Smooth muscle cell (in vitro differentiated cells): Measurements from ENCODE around the gene ZNF483. TPM values are rescaled to one million over a fixed set of nuclear protein-coding genes. Genes with fewer than 3 reads are reported as not detected.

Experiments
- DNase-seq: peaks from one replicate; lab custom pipeline; 2025; ENCODE audit not compliant: unreplicated experiment; lab: John Stamatoyannopoulos, UW
- H2AFZ ChIP-seq: fragments of 200-600 bp; sonication (generic); 2 replicates; pipeline ENCODE4 v1.6.0; 2016; ENCODE audit warnings: antibody characterized with exemption, low read depth, mild to moderate bottlenecking
- H3F3A ChIP-seq: fragments of 200-600 bp; sonication (generic); 2 replicates; pipeline ENCODE4 v1.6.0; 2017; ENCODE audit warnings: antibody characterized with exemption, low read depth
- H3K27ac ChIP-seq: fragments of 200-600 bp; sonication (generic); 2 replicates; pipeline ENCODE4 v1.5.1; 2016; ENCODE audit warnings: low read depth, mild to moderate bottlenecking
- H3K27me3 ChIP-seq: fragments of 200-600 bp; sonication (generic); 2 replicates; pipeline ENCODE4 v1.6.1; 2016; ENCODE audit warnings: low read depth, mild to moderate bottlenecking
- H3K36me3 ChIP-seq: fragments of 200-600 bp; sonication (generic); 2 replicates; pipeline ENCODE4 v1.5.1; 2016; ENCODE audit warnings: low read depth
- H3K4me1 ChIP-seq: fragments of 200-600 bp; sonication (generic); 2 replicates; pipeline ENCODE4 v1.5.1; 2016; ENCODE audit warnings: low read depth
- H3K4me2 ChIP-seq: fragments of 200-600 bp; sonication (generic); 2 replicates; pipeline ENCODE4 v1.6.0; 2016; ENCODE audit warnings: mild to moderate bottlenecking
- H3K4me3 ChIP-seq: fragments of 200-600 bp; sonication (generic); 2 replicates; pipeline ENCODE4 v1.5.1; 2016; ENCODE audit warnings: mild to moderate bottlenecking
- H3K79me2 ChIP-seq: fragments of 200-600 bp; sonication (generic); 2 replicates; pipeline ENCODE4 v1.6.0; 2016; ENCODE audit warnings: low read depth, mild to moderate bottlenecking
- H3K9ac ChIP-seq: fragments of 200-600 bp; sonication (generic); 2 replicates; pipeline ENCODE4 v1.6.0; 2016; ENCODE audit warnings: low read depth
- H3K9me3 ChIP-seq: fragments of 200-600 bp; sonication (generic); replicated peaks from 2 replicates; pipeline ENCODE4 v1.5.1; 2016; ENCODE audit warnings: low read depth
- H4K20me1 ChIP-seq: fragments of 200-600 bp; sonication (generic); 2 replicates; pipeline ENCODE4 v1.6.0; 2016; ENCODE audit warnings: low read depth
- WGBS: methylation state at CpG from one replicate; pipeline ENCODE4 v1.1.7; 2016; ENCODE audit warnings: low lambda C conversion rate; 5-methylcytosine and 5-hydroxymethylcytosine counted together
- polyA plus RNA-seq: library from polyadenylated mRNA; unstranded; fragments of >200 nt; fragmentation: Nextera tagmentation; extraction: Ambion mirVana; gene quantifications from 2 replicates; pipeline ENCODE4 v1.2.1, GENCODE V29; 2016
- total RNA-seq: library from RNA; depleted of rRNA; stranded (reverse); fragments of >200 nt; gene quantifications from 2 replicates; pipeline ENCODE4 v1.2.3, GENCODE V29; 2014
- TF ChIP-seq, protein P1 (sequence below): fragments of 200-600 bp; sonication (generic); IDR thresholded peaks from 2 replicates; pipeline ENCODE4 v1.5.1; 2017; ENCODE audit warnings: borderline replicate concordance, mild to moderate bottlenecking, antibody characterized with exemption; ENCODE audit not compliant: insufficient read depth, poor library complexity, severe bottlenecking

ZNF483 gene
- total and polyA plus RNA-seq, 2 experiments from 2014 or later, result 0.53 to 0.67 TPM

DNA sequence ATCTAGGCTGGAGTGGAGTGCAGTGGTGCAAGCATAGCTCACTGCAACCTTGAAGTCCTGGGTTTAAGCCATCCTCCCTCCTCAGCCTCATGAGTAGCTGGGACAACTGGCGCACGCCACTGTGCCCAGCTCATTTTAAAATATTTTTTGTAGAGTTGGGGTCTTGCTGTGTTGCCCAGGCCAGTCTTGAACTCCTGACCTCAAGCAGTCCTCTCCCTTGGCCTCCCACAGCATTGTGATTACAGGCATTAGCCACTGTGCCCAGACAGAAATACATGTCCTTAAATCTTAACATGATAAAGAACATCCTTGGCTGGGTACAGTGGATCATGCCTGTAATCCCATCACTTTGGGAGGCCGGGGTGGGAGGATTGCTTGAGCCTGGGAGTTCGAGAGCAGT, 6.7 kb downstream of the ZNF483 start:
- Histone ChIP-seq H3K4me3 (no peak overlapping the region), H3K4me2 (no peak overlapping the region), H3F3A (no peaks in the 10 kb centered on the region), H4K20me1 (no peaks in the 10 kb centered on the region), H3K79me2 (no peaks in the 10 kb centered on the region), H3K27ac (no peak overlapping the region), H3K9ac (no peak overlapping the region), H3K27me3 (no peaks in the 10 kb centered on the region), H3K36me3 (no peaks in the 10 kb centered on the region), H3K9me3 (no peaks in the 10 kb centered on the region), H2AFZ (no peak overlapping the region), H3K4me1 (peaks cover 11% of the 10 kb centered on the region)
- WGBS, result 93% methylated on average over 4 of the region's 4 CpGs
- no peak for DNase-seq
- TF ChIP-seq, protein P1, sequence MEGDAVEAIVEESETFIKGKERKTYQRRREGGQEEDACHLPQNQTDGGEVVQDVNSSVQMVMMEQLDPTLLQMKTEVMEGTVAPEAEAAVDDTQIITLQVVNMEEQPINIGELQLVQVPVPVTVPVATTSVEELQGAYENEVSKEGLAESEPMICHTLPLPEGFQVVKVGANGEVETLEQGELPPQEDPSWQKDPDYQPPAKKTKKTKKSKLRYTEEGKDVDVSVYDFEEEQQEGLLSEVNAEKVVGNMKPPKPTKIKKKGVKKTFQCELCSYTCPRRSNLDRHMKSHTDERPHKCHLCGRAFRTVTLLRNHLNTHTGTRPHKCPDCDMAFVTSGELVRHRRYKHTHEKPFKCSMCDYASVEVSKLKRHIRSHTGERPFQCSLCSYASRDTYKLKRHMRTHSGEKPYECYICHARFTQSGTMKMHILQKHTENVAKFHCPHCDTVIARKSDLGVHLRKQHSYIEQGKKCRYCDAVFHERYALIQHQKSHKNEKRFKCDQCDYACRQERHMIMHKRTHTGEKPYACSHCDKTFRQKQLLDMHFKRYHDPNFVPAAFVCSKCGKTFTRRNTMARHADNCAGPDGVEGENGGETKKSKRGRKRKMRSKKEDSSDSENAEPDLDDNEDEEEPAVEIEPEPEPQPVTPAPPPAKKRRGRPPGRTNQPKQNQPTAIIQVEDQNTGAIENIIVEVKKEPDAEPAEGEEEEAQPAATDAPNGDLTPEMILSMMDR, result no peak

DNA sequence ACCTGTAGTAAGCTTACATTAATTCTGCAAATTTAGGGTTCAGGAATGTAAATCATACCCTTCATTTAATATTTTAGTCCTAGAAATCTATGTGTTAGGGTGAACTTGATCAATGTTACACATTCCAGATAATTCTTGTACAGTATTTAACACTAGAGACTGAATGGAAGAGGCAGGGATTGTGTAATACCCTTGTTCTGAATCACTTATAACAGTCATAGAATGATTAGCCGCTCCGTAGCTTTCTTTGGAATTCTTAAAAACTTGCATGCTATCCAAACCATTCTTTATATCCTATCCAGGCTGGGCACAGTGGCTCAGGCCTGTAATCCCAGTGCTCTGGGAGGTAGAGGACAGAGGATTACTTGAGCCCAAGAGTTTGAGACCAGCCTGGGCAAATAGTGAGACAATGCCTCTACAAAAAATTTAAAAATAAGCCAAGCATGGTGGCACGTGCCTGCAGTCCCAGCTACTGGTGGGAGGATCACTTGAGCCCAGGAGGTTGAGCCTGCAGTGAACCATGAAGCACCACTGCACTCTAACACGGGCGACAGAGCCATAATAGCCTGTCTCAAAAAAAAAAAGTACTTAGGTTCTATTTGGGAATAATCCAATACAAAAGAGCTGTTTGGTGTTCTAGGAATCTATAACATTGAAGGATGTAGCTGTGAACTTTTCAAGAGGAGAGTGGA, 8.3 kb downstream of the ZNF483 start:
- H2AFZ ChIP-seq, result no peak overlapping the region
- H3F3A ChIP-seq, result no peaks in the 10 kb centered on the region
- no peak overlapping the region for H3K9ac ChIP-seq
- H3K36me3 ChIP-seq, result no peaks in the 10 kb centered on the region
- TF ChIP-seq, protein P1, result no peak
- no peaks in the 10 kb centered on the region for H4K20me1 ChIP-seq
- peaks cover under 1% of the 10 kb centered on the region for H3K9me3 ChIP-seq
- H3K4me1 ChIP-seq, result peaks cover 11% of the 10 kb centered on the region
- no peak for DNase-seq
- H3K4me2 ChIP-seq, result no peak overlapping the region
- H3K27ac ChIP-seq, result no peak overlapping the region
- H3K27me3 ChIP-seq, result no peaks in the 10 kb centered on the region
- H3K4me3 ChIP-seq, result no peak overlapping the region
- no peaks in the 10 kb centered on the region for H3K79me2 ChIP-seq
- WGBS, result 87% methylated on average over 5 of the region's 5 CpGs

DNA sequence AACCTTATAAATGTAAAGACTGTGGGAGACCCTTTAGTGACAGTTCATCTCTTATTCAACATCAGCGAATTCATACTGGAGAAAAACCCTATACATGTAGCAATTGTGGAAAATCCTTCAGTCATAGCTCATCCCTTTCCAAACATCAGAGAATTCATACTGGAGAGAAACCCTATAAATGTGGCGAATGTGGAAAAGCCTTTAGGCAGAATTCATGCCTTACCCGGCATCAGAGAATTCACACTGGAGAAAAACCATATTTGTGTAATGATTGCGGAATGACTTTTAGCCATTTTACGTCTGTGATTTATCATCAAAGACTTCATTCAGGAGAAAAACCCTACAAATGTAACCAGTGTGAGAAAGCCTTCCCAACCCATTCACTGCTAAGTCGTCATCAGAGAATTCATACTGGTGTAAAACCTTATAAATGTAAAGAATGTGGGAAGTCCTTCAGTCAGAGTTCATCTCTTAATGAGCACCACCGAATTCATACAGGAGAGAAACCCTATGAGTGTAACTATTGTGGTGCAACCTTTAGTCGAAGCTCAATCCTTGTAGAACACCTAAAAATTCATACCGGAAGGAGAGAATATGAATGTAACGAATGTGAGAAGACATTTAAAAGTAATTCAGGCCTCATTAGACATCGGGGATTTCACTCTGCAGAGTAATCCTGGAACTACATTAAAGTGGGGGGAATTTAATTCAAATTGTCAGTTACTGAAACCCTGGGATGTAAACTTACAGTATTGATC, 17.7 kb downstream of the ZNF483 start:
- Histone ChIP-seq H3K9me3 (peaks cover 46% of the 10 kb centered on the region), H3K79me2 (no peaks in the 10 kb centered on the region), H3F3A (no peaks in the 10 kb centered on the region), H2AFZ (no peak overlapping the region), H3K27me3 (no peaks in the 10 kb centered on the region), H3K4me3 (no peak overlapping the region), H3K9ac (no peak overlapping the region), H4K20me1 (no peaks in the 10 kb centered on the region), H3K27ac (no peak overlapping the region), H3K4me1 (no peaks in the 10 kb centered on the region), H3K36me3 (peaks cover 6% of the 10 kb centered on the region), H3K4me2 (no peak overlapping the region)
- WGBS, result 96% methylated on average over 11 of the region's 11 CpGs
- DNase-seq, result no peak
- TF ChIP-seq, protein P1, result no peak
